Right renal pelvis (tissue), 4 donors: ENCODE measurements around the gene TNS2. TPM values are rescaled to one million over a fixed set of nuclear protein-coding genes. Genes with fewer than 3 reads are reported as not detected.
"Not testable (repeated sequence)": the region's sequence is repeated elsewhere in the genome, so short reads cannot be mapped to it uniquely, and the experiment has no call there.

Source experiments
- DNase-seq, 4 donors: peaks; one replicate each; pipeline ENCODE4 v3.0.0-alpha.2; 2013; ENCODE audit warnings: low read depth in 4 of 4, low spot score in 3 of 4, missing footprints in 1 of 4
- polyA plus RNA-seq, 4 donors: library from polyadenylated mRNA; unstranded; fragments of 120-200 nt; gene quantifications; one replicate each; pipeline ENCODE4 v1.2.1, GENCODE V29; 2013; ENCODE audit not compliant: insufficient read length in 4 of 4

TNS2 gene
- polyA plus RNA-seq, 4 donors = 89.0 to 129 (median 105) TPM

GRCh38 chr12:53093777-53094393 lies 44.0 kb downstream of the TNS2 start:
- no peak for DNase-seq

- DNase-seq = no peak
Observed at GRCh38 chr12:53094394-53094787, 44.5 kb downstream of the TNS2 start.

- DNase-seq = not testable (repeated sequence)
Observed at GRCh38 chr12:53094796-53095595, 45.1 kb downstream of the TNS2 start.

- not testable (repeated sequence) for DNase-seq
Observed at GRCh38 chr12:53095596-53095895, 45.7 kb downstream of the TNS2 start.

GRCh38 chr12:53096089-53096741 lies 46.4 kb downstream of the TNS2 start:
- DNase-seq = no peak

GRCh38 chr12:53096759-53097158 lies 46.9 kb downstream of the TNS2 start:
- no peak for DNase-seq

GRCh38 chr12:53097207-53097563 lies 47.3 kb downstream of the TNS2 start:
- DNase-seq = no peak

- peak in 1 of 4 donors; percentile 44 for DNase-seq
Observed at GRCh38 chr12:53097564-53098353, 47.9 kb downstream of the TNS2 start, which contains the start of gene IGFBP6. IGFBP6 (plus strand) TSS chr12:53097667; CDS start chr12:53097718, 51 bp downstream.

- no peak for DNase-seq
Observed at GRCh38 chr12:53098354-53098981, 48.6 kb downstream of the TNS2 start.

- DNase-seq = peak; percentile 72 to 78 (median 76)
Observed at GRCh38 chr12:53099071-53099882, 49.4 kb downstream of the TNS2 start.

GRCh38 chr12:53100466-53101151 lies 50.7 kb downstream of the TNS2 start:
- no peak for DNase-seq

GRCh38 chr12:53101266-53101665 lies 51.4 kb downstream of the TNS2 start:
- DNase-seq = no peak

- no peak for DNase-seq
Observed at GRCh38 chr12:53101931-53102781, 52.3 kb downstream of the TNS2 start.

- no peak for DNase-seq
Observed at GRCh38 chr12:53102883-53103807, 53.3 kb downstream of the TNS2 start, which contains the start of gene SOAT2. SOAT2 (plus strand) TSS chr12:53103486; CDS start chr12:53103578, 92 bp downstream.

- no peak for DNase-seq
Observed at GRCh38 chr12:53103860-53104305, 54.0 kb downstream of the TNS2 start.

- DNase-seq = no peak
Observed at GRCh38 chr12:53105256-53105655, 55.4 kb downstream of the TNS2 start.
